GM12875 (cell line): ENCODE data around the gene HCRTR1.

Experiments used
- H3K4me3 ChIP-seq: one replicate; pipeline ENCODE4 v1.5.1; 2011; ENCODE audit warnings: low read depth, low read length, control low read depth
- TF ChIP-seq, protein P1 (sequence below): IDR thresholded peaks from 2 replicates; pipeline ENCODE4 v1.5.1; 2011; ENCODE audit warnings: low read depth, mild to moderate bottlenecking, control low read depth, inconsistent platforms, low read length, moderate library complexity, borderline replicate concordance; ENCODE audit not compliant: insufficient read depth

Gene HCRTR1

DNA sequence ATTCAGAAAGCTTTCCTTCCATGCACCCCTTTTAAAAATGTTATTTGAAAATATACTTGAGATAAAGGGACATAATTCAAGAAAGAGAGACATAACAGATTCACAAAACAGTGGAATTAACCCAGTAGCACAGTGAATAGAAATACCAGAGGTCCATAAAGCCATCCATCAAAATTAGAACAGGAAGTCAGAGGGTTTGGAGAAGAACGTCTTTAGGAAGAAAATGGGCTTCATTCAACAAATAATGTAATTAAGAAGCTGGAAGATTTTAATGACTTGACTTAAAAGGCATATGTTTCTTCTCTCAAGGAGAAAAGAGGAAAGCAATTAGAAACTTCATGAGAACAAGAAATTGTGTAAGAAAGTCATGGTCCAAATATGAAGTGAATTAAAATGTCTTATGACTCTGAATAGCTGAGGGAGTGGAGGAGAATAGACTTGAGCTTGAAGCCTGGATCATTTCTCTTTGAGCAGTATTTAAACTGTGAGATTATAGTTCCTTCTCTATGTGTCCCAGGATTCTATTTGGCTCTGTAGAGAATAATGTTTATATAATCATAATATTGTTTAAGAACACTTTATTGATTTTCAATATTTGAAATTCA lies 7.9 kb upstream of the HCRTR1 start:
- TF ChIP-seq, protein P1, sequence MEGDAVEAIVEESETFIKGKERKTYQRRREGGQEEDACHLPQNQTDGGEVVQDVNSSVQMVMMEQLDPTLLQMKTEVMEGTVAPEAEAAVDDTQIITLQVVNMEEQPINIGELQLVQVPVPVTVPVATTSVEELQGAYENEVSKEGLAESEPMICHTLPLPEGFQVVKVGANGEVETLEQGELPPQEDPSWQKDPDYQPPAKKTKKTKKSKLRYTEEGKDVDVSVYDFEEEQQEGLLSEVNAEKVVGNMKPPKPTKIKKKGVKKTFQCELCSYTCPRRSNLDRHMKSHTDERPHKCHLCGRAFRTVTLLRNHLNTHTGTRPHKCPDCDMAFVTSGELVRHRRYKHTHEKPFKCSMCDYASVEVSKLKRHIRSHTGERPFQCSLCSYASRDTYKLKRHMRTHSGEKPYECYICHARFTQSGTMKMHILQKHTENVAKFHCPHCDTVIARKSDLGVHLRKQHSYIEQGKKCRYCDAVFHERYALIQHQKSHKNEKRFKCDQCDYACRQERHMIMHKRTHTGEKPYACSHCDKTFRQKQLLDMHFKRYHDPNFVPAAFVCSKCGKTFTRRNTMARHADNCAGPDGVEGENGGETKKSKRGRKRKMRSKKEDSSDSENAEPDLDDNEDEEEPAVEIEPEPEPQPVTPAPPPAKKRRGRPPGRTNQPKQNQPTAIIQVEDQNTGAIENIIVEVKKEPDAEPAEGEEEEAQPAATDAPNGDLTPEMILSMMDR = no peak

DNA sequence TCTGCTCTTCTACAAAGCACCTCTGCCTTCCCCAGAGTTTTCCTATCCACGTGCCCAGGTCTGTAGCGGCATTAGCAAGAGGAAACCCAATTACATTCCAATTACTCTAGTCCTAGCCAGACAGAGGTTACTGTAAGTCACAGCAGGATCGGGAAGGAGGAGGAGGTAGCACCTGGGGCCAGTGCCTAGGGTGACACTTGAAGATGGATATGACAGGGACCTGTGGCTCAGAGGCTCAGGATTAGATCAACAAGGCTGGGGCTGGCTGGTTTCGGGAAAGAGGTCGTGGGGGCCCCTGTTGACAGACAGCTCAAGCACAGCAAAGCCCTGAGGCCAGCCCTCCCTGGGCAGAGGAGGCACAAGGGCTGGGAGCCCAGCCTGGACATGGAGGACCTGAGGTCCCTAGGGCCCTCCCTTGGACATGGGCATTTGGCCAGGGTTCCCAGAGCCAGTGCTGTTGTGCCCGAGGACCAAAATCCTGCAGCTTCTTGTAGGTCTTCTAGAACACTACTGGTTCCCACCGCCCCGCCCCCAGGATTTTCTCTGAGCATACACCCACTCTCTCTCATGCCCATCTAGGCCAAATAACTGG lies 3.0 kb upstream of the HCRTR1 start:
- TF ChIP-seq, protein P1 = no peak
- H3K4me3 ChIP-seq = no peak overlapping the region

More for the DNA sequence above, 7.9 kb upstream of the HCRTR1 start:
- H3K4me3 ChIP-seq = no peak overlapping the region

DNA sequence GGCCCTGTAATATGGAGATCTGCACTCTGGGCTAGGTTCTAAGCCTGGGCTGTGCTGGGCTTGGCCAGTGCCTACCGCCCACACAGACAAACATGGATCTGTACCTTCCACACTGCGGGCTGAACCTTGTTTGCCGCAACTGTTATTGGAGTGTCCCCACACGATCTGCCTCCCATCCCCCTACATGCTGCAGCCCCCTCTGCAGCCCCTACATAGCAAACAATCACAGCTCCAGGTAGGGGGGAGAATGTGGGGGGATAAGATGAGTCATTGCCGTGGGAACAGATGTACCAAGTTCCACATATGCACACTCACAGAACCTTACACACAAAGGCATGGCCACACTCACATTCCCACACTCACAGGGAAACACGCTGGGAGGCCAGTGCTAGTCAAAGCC lies 2.1 kb upstream of the HCRTR1 start:
- H3K4me3 ChIP-seq = no peak overlapping the region
- TF ChIP-seq, protein P1 = no peak

- no peak overlapping the region for H3K4me3 ChIP-seq
- TF ChIP-seq, protein P1 = no peak
These were observed 1.6 kb upstream of the HCRTR1 start for GRCh38 chr1:31615939-31616338.

DNA sequence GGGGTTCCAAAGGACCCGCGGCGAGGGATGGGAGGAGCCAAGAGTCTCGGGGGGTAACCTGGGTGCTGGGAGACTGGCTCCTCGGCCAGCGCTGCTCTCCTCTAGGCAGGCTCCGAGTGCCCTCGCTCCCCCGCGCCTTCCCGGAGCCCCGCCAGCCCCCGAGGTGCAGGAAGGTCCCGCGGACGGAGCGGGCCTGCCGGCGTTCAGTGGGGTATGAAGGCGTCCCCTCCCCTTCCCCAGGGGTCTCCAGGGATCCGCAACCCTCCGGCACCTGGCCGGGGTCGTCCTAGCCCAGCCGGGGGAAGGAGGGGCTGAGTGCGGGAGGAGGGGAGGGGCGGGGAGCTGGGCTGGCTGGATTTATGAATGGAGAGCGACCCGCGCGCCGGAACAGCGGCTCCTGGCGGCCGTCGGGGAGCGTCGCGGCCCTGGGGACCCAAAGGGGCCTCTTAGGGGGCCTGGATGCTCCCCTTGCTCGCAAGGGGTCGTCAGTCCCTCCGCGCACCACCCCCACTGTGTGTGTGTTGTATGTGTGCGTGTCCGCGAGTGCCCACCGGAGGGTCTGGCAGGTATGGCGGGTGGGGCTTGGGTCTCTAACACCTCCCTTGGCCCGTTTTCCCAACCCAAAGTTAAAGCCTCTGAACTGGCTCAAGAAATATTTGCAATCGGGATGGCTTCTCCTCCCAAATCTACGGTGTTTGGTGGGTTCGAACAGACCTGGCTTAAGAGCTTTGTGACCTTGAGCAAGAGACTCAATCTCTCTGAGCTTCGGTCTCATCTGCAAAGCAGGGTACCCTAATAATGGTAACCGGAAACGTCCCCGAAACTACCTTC lies 642 bp downstream of the HCRTR1 start:
- no peak overlapping the region for H3K4me3 ChIP-seq
- TF ChIP-seq, protein P1 = peak; percentile 93

DNA sequence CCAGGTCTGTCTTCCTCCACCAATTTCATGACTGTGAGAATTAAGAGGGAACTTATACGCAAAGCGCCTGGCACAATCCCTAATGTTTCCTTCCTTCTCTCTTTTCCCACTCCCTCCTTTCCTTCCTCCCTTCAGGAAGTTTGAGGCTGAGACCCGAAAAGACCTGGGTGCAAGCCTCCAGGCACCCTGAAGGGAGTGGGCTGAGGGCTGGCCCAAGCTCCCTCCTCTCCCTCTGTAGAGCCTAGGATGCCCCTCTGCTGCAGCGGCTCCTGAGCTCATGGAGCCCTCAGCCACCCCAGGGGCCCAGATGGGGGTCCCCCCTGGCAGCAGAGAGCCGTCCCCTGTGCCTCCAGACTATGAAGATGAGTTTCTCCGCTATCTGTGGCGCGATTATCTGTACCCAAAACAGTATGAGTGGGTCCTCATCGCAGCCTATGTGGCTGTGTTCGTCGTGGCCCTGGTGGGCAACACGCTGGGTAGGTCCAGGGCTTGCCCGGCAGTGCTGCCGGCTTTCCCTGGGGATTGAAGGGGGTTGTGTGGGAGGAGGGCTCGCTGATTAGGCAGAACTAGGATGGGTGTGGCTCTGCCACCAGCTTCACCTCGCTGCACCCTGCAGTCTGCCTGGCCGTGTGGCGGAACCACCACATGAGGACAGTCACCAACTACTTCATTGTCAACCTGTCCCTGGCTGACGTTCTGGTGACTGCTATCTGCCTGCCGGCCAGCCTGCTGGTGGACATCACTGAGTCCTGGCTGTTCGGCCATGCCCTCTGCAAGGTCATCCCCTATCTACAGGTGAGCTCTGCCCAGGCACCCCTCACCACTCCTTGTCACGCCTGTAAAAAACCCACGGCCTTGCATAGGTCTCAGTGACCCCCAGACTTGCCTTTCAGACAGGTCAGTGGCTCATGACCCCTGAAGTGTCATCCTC lies 1.7 kb downstream of the HCRTR1 start:
- no peak overlapping the region for H3K4me3 ChIP-seq
- TF ChIP-seq, protein P1 = no peak
